Measurements from ENCODE around the gene CNTNAP1.

DNA sequence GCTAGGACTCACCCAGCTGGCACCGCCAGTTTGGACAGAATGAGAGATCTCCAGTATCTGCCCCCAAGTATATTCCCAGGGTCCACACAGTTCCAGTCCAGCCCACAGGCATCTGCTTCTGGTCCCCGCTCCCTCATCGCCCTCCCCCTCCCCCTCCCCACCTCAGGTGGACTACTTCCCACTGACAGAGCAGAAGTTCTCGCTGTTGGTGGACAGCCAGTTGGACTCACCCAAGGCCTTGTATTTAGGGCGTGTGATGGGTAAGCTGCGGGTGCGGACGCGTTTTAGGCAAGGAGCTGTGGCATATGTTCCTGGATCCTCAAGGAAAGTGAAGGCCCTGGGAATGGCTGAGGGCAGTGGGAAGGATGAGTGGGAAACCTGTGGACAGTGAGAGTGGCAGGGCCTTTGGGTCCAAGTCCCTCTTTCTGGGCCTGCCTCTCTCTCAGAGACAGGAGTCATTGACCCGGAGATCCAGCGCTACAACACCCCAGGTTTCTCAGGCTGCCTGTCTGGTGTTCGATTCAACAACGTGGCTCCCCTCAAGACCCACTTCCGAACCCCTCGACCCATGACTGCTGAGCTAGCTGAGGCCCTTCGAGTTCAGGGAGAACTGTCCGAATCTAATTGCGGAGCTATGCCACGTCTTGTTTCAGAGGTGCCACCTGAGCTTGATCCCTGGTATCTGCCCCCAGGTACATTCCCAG lies 14.9 kb downstream of the CNTNAP1 start:
- TF ChIP-seq FOXP2 (optimal IDR thresholded peaks at IDR 0.05; ENCODE audit: borderline replicate concordance, extremely low read depth, extremely low read length, insufficient read depth) (no peak), TAF1 (IDR thresholded peaks at IDR 0.05; ENCODE audit: borderline replicate concordance, insufficient read depth, low read length) (no peak), POLR2AphosphoS5 (IDR thresholded peaks at IDR 0.05; ENCODE audit: low read depth, low read length) (no peak)
- TF ChIP-seq, protein P1, sequence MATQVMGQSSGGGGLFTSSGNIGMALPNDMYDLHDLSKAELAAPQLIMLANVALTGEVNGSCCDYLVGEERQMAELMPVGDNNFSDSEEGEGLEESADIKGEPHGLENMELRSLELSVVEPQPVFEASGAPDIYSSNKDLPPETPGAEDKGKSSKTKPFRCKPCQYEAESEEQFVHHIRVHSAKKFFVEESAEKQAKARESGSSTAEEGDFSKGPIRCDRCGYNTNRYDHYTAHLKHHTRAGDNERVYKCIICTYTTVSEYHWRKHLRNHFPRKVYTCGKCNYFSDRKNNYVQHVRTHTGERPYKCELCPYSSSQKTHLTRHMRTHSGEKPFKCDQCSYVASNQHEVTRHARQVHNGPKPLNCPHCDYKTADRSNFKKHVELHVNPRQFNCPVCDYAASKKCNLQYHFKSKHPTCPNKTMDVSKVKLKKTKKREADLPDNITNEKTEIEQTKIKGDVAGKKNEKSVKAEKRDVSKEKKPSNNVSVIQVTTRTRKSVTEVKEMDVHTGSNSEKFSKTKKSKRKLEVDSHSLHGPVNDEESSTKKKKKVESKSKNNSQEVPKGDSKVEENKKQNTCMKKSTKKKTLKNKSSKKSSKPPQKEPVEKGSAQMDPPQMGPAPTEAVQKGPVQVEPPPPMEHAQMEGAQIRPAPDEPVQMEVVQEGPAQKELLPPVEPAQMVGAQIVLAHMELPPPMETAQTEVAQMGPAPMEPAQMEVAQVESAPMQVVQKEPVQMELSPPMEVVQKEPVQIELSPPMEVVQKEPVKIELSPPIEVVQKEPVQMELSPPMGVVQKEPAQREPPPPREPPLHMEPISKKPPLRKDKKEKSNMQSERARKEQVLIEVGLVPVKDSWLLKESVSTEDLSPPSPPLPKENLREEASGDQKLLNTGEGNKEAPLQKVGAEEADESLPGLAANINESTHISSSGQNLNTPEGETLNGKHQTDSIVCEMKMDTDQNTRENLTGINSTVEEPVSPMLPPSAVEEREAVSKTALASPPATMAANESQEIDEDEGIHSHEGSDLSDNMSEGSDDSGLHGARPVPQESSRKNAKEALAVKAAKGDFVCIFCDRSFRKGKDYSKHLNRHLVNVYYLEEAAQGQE (IDR thresholded peaks at IDR 0.05; ENCODE audit: insufficient read depth in 1 of 2, low read depth in 2 of 2, low read length in 2 of 2) = no peak
